Endothelial cell of umbilical vein (primary cell): ENCODE measurements around the gene TRIM41. TPM values are rescaled to one million over a fixed set of nuclear protein-coding genes. Genes with fewer than 3 reads are reported as not detected.

Experiments
- BruUV-seq: library from RNA; stranded (reverse); fragments of 400-500 nt; replicated peaks from 2 replicates; lab custom pipeline; 2021; lab: Mats Ljungman, UMichigan
- CTCF ChIA-PET: fragments of 300-600, 350-600 bp; sonication (Branson Sonifier 250); formaldehyde crosslinking; loops from one replicate; lab custom pipeline; 2021; ENCODE audit warnings: antibody characterized with exemption, inconsistent platforms; lab: Charles Lee
- POLR2A ChIA-PET: fragments of 300-600, 350-600 bp; sonication (Branson Sonifier 250); formaldehyde crosslinking; loops from one replicate; lab custom pipeline; 2021; ENCODE audit warnings: antibody characterized with exemption, inconsistent platforms; lab: Charles Lee
- DNase-seq: peaks from one replicate; pipeline ENCODE4 v3.0.0-alpha.2; 2011; ENCODE audit warnings: low read depth, low spot score
- FAIRE-seq: peaks from 2 replicates; lab custom pipeline; 2011; peaks lifted over from hg19 to GRCh38; lab: Jason Lieb, UNC
- H2AFZ ChIP-seq: 2 replicates; pipeline ENCODE4 v1.6.0; 2012; ENCODE audit warnings: low read depth, low read length, control low read depth, inconsistent platforms
- H3K27ac ChIP-seq: 2 replicates; pipeline ENCODE4 v1.5.1; 2011; ENCODE audit warnings: low read depth, mild to moderate bottlenecking, control low read depth, low read length, moderate library complexity; ENCODE audit not compliant: insufficient read depth
- H3K27me3 ChIP-seq, 2 experiments: 2 replicates each; pipeline versions ENCODE4 v1.6.0 to v1.6.1; 2011; ENCODE audit warnings: low read length in 2 of 2, mixed read lengths in 1 of 2; ENCODE audit not compliant: control insufficient read depth in 2 of 2, insufficient read depth in 2 of 2
- H3K36me3 ChIP-seq, 2 experiments: 2 replicates in 1 of 2; 3 replicates in 1 of 2; pipeline ENCODE4 v1.5.1; 2011; ENCODE audit warnings: low read length in 2 of 2, mild to moderate bottlenecking in 1 of 2, moderate library complexity in 1 of 2; ENCODE audit not compliant: control insufficient read depth in 2 of 2, insufficient read depth in 2 of 2; ENCODE audit errors: extremely low read depth in 1 of 2
- H3K4me1 ChIP-seq: 3 replicates; pipeline ENCODE4 v1.5.1; 2011; ENCODE audit warnings: mild to moderate bottlenecking, low read length; ENCODE audit not compliant: control insufficient read depth, insufficient read depth; ENCODE audit errors: extremely low read depth
- H3K4me2 ChIP-seq: 2 replicates; pipeline ENCODE4 v1.6.1; 2011; ENCODE audit warnings: low read length, control low read depth, mixed read lengths; ENCODE audit not compliant: insufficient read depth
- H3K4me3 ChIP-seq, 3 experiments: fragments of 200-600 bp in 1 of 3; sonication (generic), shearing (Covaris generic) in 1 of 3; replicated peaks in 1 of 3; 2 replicates each; pipeline ENCODE4 v1.5.1; 2011 to 2016; ENCODE audit warnings: control low read depth in 3 of 3, low read length in 3 of 3, mild to moderate bottlenecking in 2 of 3, inconsistent platforms in 1 of 3, low read depth in 1 of 3, moderate library complexity in 1 of 3; ENCODE audit not compliant: insufficient read depth in 1 of 3
- H3K79me2 ChIP-seq: 2 replicates; pipeline ENCODE4 v1.6.0; 2012; ENCODE audit warnings: low read length, inconsistent platforms; ENCODE audit not compliant: control insufficient read depth, insufficient read depth
- H3K9ac ChIP-seq: replicated peaks from 2 replicates; pipeline ENCODE3; 2011; ENCODE audit warnings: low read length, control low read depth; ENCODE audit not compliant: insufficient read depth; ENCODE audit errors: extremely low read depth
- H3K9me1 ChIP-seq: replicated peaks from 3 replicates; pipeline ENCODE4 v1.6.0; 2011; ENCODE audit warnings: mild to moderate bottlenecking, low read length; ENCODE audit not compliant: control insufficient read depth, insufficient read depth; ENCODE audit errors: extremely low read depth
- H3K9me3 ChIP-seq: replicated peaks from 2 replicates; pipeline ENCODE4 v1.5.1; 2012; ENCODE audit warnings: low read length, inconsistent platforms; ENCODE audit not compliant: control insufficient read depth, insufficient read depth
- H4K20me1 ChIP-seq: replicated peaks from 2 replicates; pipeline ENCODE3; 2011; ENCODE audit warnings: mild to moderate bottlenecking, low read length; ENCODE audit not compliant: control insufficient read depth, insufficient read depth; ENCODE audit errors: extremely low read depth
- CTCF ChIP-seq, 2 donors: IDR thresholded peaks; 1 replicate in 1 of 2; 2 replicates in 1 of 2; pipeline ENCODE4 v1.5.1; 2011; ENCODE audit warnings: low read length in 2 of 2, mild to moderate bottlenecking in 2 of 2, moderate library complexity in 2 of 2, control low read depth in 1 of 2, inconsistent platforms in 1 of 2, low read depth in 1 of 2; ENCODE audit not compliant: insufficient read depth in 1 of 2; ENCODE audit errors: extremely low read depth in 1 of 2
- EZH2 ChIP-seq: IDR thresholded peaks from 2 replicates; pipeline ENCODE4 v1.6.1; 2012; ENCODE audit warnings: borderline replicate concordance, low read depth, mild to moderate bottlenecking, moderate library complexity, low read length, inconsistent platforms; ENCODE audit not compliant: severe bottlenecking
- FOS ChIP-seq: IDR thresholded peaks from 2 replicates; pipeline ENCODE4 v1.6.1; 2011; ENCODE audit warnings: mild to moderate bottlenecking, low read length, moderate library complexity, borderline replicate concordance; ENCODE audit not compliant: insufficient read depth
- GATA2 ChIP-seq: IDR thresholded peaks from 2 replicates; pipeline ENCODE4 v1.7.0; 2011; ENCODE audit warnings: low read depth, mild to moderate bottlenecking, moderate library complexity, mixed read lengths, low read length; ENCODE audit not compliant: insufficient read length, insufficient read depth
- JUN ChIP-seq: IDR thresholded peaks from 2 replicates; pipeline ENCODE4 v1.6.1; 2011; ENCODE audit warnings: borderline replicate concordance, low read depth; ENCODE audit not compliant: insufficient read length, insufficient read depth
- MYC ChIP-seq: IDR thresholded peaks from one replicate; pipeline ENCODE4 v1.6.1; 2011; ENCODE audit warnings: mild to moderate bottlenecking, low read depth, low read length
- POLR2A ChIP-seq: IDR thresholded peaks from 2 replicates; pipeline ENCODE4 v1.6.1; 2012; ENCODE audit warnings: low read depth, mild to moderate bottlenecking, control low read depth, low read length
- POLR2AphosphoS5 ChIP-seq: IDR thresholded peaks from 2 replicates; pipeline ENCODE4 v1.6.1; 2012; ENCODE audit warnings: low read depth, mild to moderate bottlenecking, control low read depth, low read length, moderate library complexity; ENCODE audit not compliant: insufficient read depth
- dilution Hi-C: fragments of 300-500 bp; cut with MboI; formaldehyde crosslinking; loops from one replicate; pipeline ENCODE4 v1.15.0; 2019; ENCODE audit warnings: low sequenced_read_pairs; ENCODE audit not compliant: extremely low pct_ligation_motif_present
- intact Hi-C: fragments of 100-400 bp; cut with micrococcal nuclease; formaldehyde crosslinking; loops from one replicate; pipeline ENCODE4 v1.10.0; 2022
- polyA plus RNA-seq, 4 experiments: library from polyadenylated mRNA; depleted of rRNA in 3 of 4; stranded (reverse) in 3 of 4; unstranded in 1 of 4; fragments of >200 nt; gene quantifications; 2 replicates each; pipeline versions ENCODE4 v1.2.1 to v1.2.3, GENCODE V29; 2011 to 2012; ENCODE audit warnings: missing spikeins in 1 of 4
- total RNA-seq: library from RNA; stranded (reverse); gene quantifications from 2 replicates; pipeline ENCODE4 v1.2.3, GENCODE V29; 2021
- TF ChIP-seq, protein P1 (sequence below): IDR thresholded peaks from 2 replicates; pipeline ENCODE4 v1.6.1; 2011; ENCODE audit not compliant: insufficient read depth, insufficient read length

The TRIM41 gene
- total and polyA plus RNA-seq, 2 donors (not counting 3 experiments of a cell fraction or from before 2014, with no cell fraction given) = 11.2 to 19.9 TPM

- no peak for DNase-seq
- intact Hi-C loops (no loop called here), dilution Hi-C loops (no loop called here)
- FAIRE-seq = no peak
- no peaks in the 10 kb centered on the region for H4K20me1 ChIP-seq
- no peak overlapping the region for H2AFZ ChIP-seq
- TF ChIP-seq JUN (no peak), GATA2 (no peak)
- H3K36me3 ChIP-seq = no peaks in the 10 kb centered on the region
- POLR2A ChIA-PET = no interaction called here
- H3K9me3 ChIP-seq = no peaks in the 10 kb centered on the region
- no peaks in the 10 kb centered on the region for H3K9me1 ChIP-seq
- no peaks in the 10 kb centered on the region for H3K79me2 ChIP-seq
- no peak overlapping the region for H3K9ac ChIP-seq
- CTCF ChIA-PET = no interaction called here
- H3K4me3 ChIP-seq = no peak overlapping the region
- no TSS peak for BruUV-seq
- no peaks in the 10 kb centered on the region for H3K4me1 ChIP-seq
- no peak overlapping the region for H3K4me2 ChIP-seq
- peaks cover 0 to 1% of the 10 kb centered on the region in 2 experiments for H3K27me3 ChIP-seq
- no peak overlapping the region for H3K27ac ChIP-seq
Observed at GRCh38 chr5:181282874-181283273, 59.8 kb downstream of the TRIM41 start.

DNA sequence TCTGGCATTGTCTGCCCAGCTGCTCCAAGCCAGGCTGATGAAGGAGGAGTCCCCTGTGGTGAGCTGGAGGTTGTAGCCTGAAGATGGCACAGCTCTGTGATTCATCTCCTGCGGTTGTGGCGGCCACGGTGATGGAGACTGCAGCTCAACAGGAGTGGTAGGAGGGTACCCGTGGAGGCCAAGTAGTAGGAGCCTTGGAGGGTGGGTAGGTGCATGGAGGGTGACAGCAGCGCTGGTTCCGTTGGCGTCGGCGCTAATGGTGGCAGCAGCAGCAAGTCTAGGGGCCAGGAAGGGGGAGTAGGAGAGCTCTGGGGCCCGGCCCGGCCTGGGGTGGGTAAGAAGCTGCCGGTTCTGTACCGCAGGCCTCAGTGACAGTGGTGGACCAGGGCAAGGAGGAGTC lies 60.3 kb downstream of the TRIM41 start:
- intact Hi-C loops (no loop called here), dilution Hi-C loops (no loop called here)
- POLR2A ChIA-PET = no interaction called here
- Histone ChIP-seq H3K4me1 (no peaks in the 10 kb centered on the region), H3K9me1 (no peaks in the 10 kb centered on the region), H4K20me1 (no peaks in the 10 kb centered on the region), H3K9ac (no peak overlapping the region), H3K9me3 (no peaks in the 10 kb centered on the region), H3K36me3 (no peaks in the 10 kb centered on the region), H3K79me2 (no peaks in the 10 kb centered on the region), H2AFZ (no peak overlapping the region), H3K27ac (no peak overlapping the region), H3K4me2 (no peak overlapping the region), H3K27me3 (peaks cover 0 to 1% of the 10 kb centered on the region in 2 experiments), H3K4me3 (no peak overlapping the region)
- TF ChIP-seq POLR2AphosphoS5 = no peak
- TF ChIP-seq POLR2A = no peak
- no peak for TF ChIP-seq MYC
- TF ChIP-seq, protein P1, sequence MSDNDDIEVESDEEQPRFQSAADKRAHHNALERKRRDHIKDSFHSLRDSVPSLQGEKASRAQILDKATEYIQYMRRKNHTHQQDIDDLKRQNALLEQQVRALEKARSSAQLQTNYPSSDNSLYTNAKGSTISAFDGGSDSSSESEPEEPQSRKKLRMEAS = no peak
- no peak for TF ChIP-seq CTCF (IDR thresholded peaks at IDR 0.05; ENCODE audit: extremely low read depth in 1 of 2, insufficient read depth in 1 of 2, low read depth in 1 of 2, low read length in 2 of 2)
- TF ChIP-seq JUN = no peak
- TF ChIP-seq FOS = no peak
- no peak for TF ChIP-seq EZH2
- TF ChIP-seq GATA2 = no peak
- FAIRE-seq (no peak), DNase-seq (no peak)
- BruUV-seq = no TSS peak
- CTCF ChIA-PET = no interaction called here
